IPS-20b (cell line): ENCODE measurements around the gene LRRC8B.

Experiments used
- H3K27ac ChIP-seq: one replicate; pipeline ENCODE4 v1.5.1; 2013; ENCODE audit warnings: low read length
- H3K27me3 ChIP-seq: 2 replicates; pipeline ENCODE4 v1.6.1; 2013; ENCODE audit warnings: mild to moderate bottlenecking, low read length, inconsistent platforms; ENCODE audit not compliant: insufficient read depth
- H3K36me3 ChIP-seq: 2 replicates; pipeline ENCODE4 v1.6.1; 2013; ENCODE audit warnings: low read depth, mild to moderate bottlenecking, inconsistent platforms, low read length, moderate library complexity; ENCODE audit not compliant: insufficient read depth
- H3K4me1 ChIP-seq: 2 replicates; pipeline ENCODE4 v1.6.1; 2013; ENCODE audit warnings: mild to moderate bottlenecking, control low read depth, inconsistent platforms, low read length, moderate library complexity; ENCODE audit not compliant: insufficient read depth
- H3K4me3 ChIP-seq: 2 replicates; pipeline ENCODE4 v1.5.1; 2013; ENCODE audit warnings: mild to moderate bottlenecking, low read length, inconsistent platforms
- H3K9ac ChIP-seq: 2 replicates; pipeline ENCODE4 v1.6.1; 2013; ENCODE audit warnings: low read depth, mild to moderate bottlenecking, inconsistent platforms, low read length, moderate library complexity
- H3K9me3 ChIP-seq: 2 replicates; pipeline ENCODE4 v1.6.1; 2013; ENCODE audit warnings: mild to moderate bottlenecking, low read depth, low read length, inconsistent platforms; ENCODE audit not compliant: insufficient read depth

LRRC8B gene

DNA sequence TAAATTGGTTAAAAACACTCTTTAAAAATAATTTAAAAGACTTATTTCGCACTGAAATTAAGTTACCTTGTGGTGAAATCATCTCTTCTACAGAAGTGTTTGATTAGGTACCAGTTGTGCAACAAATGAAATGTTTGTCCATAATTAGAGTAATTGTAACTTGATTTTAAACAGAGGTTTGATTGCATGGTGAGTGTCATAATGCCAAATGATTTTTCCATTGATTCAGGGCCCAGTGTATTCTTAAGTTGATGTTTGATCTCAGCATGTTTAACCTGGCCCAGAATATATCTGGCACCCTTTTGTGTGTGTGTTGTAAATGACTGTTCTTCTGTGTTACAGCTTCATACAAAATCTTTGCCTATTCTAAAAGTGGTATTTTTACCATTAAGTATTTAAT lies 28.5 kb downstream of the LRRC8B start:
- H3K9ac ChIP-seq, result no peak overlapping the region
- H3K4me1 ChIP-seq, result peaks cover 2% of the 10 kb centered on the region; the same call in 1 of the 2 replicates
- H3K9me3 ChIP-seq, result no peaks in the 10 kb centered on the region
- H3K36me3 ChIP-seq, result no peaks in the 10 kb centered on the region
- H3K4me3 ChIP-seq, result no peak overlapping the region
- no peaks in the 10 kb centered on the region for H3K27me3 ChIP-seq
- no peak overlapping the region for H3K27ac ChIP-seq

DNA sequence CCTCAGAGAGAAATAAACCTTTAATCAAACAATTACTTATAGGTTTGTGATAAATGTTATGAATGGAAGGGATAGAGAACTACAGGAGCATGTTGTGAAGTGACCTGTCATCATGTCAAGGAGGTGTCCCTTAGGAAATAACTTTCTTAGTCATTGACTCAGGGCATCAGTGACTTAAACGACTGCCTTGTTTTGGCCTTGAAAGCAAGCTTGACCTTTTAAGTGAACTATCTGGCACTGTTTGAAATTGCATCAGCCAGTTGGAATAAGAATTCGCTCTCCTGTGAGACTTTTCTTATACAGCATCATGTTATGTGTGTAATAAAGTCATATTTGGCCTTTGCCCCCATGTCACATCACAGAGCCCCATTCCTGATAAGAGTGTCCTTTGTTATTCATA lies 30.9 kb downstream of the LRRC8B start:
- H3K27me3 ChIP-seq, result no peaks in the 10 kb centered on the region
- peaks cover 6% of the 10 kb centered on the region for H3K36me3 ChIP-seq
- no peak overlapping the region for H3K27ac ChIP-seq
- no peaks in the 10 kb centered on the region for H3K9me3 ChIP-seq
- peaks cover 2% of the 10 kb centered on the region; the same call in 1 of the 2 replicates for H3K4me1 ChIP-seq
- H3K4me3 ChIP-seq, result no peak overlapping the region
- H3K9ac ChIP-seq, result no peak overlapping the region

- no peaks in the 10 kb centered on the region for H3K27me3 ChIP-seq
- peaks cover 6% of the 10 kb centered on the region for H3K36me3 ChIP-seq
- H3K4me1 ChIP-seq, result peaks cover 2% of the 10 kb centered on the region; the same call in 1 of the 2 replicates
- no peak overlapping the region for H3K9ac ChIP-seq
- H3K27ac ChIP-seq, result no peak overlapping the region
- no peak overlapping the region for H3K4me3 ChIP-seq
- H3K9me3 ChIP-seq, result no peaks in the 10 kb centered on the region
Measured at GRCh38 chr1:89556726-89557444, 32.3 kb downstream of the LRRC8B start.

GRCh38 chr1:89557445-89557825 lies 32.8 kb downstream of the LRRC8B start:
- no peak overlapping the region for H3K9ac ChIP-seq
- H3K36me3 ChIP-seq, result peaks cover 6% of the 10 kb centered on the region
- no peaks in the 10 kb centered on the region for H3K27me3 ChIP-seq
- H3K27ac ChIP-seq, result no peak overlapping the region
- peaks cover 2% of the 10 kb centered on the region; the same call in 1 of the 2 replicates for H3K4me1 ChIP-seq
- no peak overlapping the region for H3K4me3 ChIP-seq
- H3K9me3 ChIP-seq, result no peaks in the 10 kb centered on the region

GRCh38 chr1:89557956-89558355 lies 33.3 kb downstream of the LRRC8B start:
- no peak overlapping the region for H3K27ac ChIP-seq
- peaks cover 6% of the 10 kb centered on the region for H3K36me3 ChIP-seq
- no peak overlapping the region for H3K9ac ChIP-seq

DNA sequence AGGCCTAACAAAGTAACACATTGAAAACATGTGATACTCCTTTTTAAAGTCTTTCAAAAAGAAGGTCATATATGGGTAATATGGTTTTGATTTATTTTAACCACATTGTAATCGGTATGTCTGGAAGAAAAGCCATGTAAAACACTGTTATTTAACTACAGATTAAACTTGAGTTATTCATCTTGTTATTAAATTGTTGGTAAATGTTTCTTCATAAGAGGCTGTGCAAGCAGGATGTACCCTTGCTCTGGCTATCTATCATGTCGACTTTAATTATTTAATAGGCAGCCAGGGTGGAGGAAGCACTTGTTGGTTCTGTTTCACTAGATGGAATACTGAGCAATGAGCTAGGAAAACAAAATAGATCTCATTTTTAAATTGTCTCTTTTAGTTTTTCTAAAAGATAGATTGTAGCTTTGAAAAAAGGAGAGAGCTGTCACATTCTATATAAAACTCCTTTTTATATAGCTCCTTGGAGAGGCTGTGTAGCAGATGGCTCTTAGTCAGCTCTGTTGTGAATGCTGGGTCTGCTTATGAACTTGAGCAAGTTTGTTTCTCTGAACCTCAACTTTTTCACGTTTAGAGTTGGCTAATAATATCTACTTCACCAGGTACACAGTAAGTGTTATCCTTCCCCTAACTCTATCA lies 39.5 kb downstream of the LRRC8B start:
- Histone ChIP-seq H3K9me3 (no peaks in the 10 kb centered on the region), H3K9ac (no peak overlapping the region), H3K27me3 (no peaks in the 10 kb centered on the region), H3K36me3 (peaks cover under 1% of the 10 kb centered on the region), H3K4me3 (no peak overlapping the region), H3K4me1 (peaks cover 34% of the 10 kb centered on the region), H3K27ac (no peak overlapping the region)

More at GRCh38 chr1:89557956-89558355, 33.3 kb downstream of the LRRC8B start:
- H3K4me3 ChIP-seq, result no peak overlapping the region
- H3K27me3 ChIP-seq, result no peaks in the 10 kb centered on the region
- no peaks in the 10 kb centered on the region for H3K9me3 ChIP-seq
- peaks cover 2% of the 10 kb centered on the region; the same call in 1 of the 2 replicates for H3K4me1 ChIP-seq

DNA sequence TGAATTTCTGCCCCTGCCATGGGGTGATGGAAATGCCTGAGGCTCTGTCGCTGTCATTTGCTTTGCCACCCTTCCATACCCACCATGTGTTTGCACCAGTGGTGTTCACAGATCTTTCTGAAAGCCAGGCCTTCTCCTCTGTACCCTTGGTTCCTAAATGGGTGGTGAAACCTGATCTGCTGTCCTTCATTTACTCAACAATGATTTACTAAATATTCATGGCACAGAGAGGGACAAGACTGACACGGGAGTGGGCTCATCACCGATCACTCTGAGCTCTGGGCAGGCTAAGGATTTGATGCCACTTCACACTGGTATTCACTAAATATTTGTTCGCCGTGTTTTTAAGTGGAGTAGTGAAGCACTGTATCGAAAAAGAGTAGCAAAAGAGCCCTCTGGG lies 40.9 kb downstream of the LRRC8B start:
- H3K36me3 ChIP-seq, result peaks cover 10% of the 10 kb centered on the region; the same call in 1 of the 2 replicates
- no peak overlapping the region for H3K27ac ChIP-seq

GRCh38 chr1:89566761-89567174 lies 42.1 kb downstream of the LRRC8B start:
- Histone ChIP-seq H3K9me3 (no peaks in the 10 kb centered on the region; the same call in 1 of the 2 replicates), H3K27ac (no peak overlapping the region), H3K36me3 (peaks cover 10% of the 10 kb centered on the region; the same call in 1 of the 2 replicates), H3K9ac (0 out of 2 replicates have a peak overlapping the region, but pooled peaks have one; percentile 2), H3K4me1 (peaks cover 34% of the 10 kb centered on the region), H3K27me3 (no peaks in the 10 kb centered on the region), H3K4me3 (no peak overlapping the region)

More for the DNA sequence above, 40.9 kb downstream of the LRRC8B start:
- peaks cover 34% of the 10 kb centered on the region for H3K4me1 ChIP-seq
- H3K4me3 ChIP-seq, result peak overlapping the region; percentile 9; the same call in 1 of the 2 replicates
- no peaks in the 10 kb centered on the region; the same call in 1 of the 2 replicates for H3K9me3 ChIP-seq
- H3K27me3 ChIP-seq, result no peaks in the 10 kb centered on the region
- H3K9ac ChIP-seq, result no peak overlapping the region

- Histone ChIP-seq H3K27me3 (no peaks in the 10 kb centered on the region), H3K4me1 (peaks cover 34% of the 10 kb centered on the region), H3K36me3 (peaks cover 14% of the 10 kb centered on the region; the same call in 1 of the 2 replicates), H3K4me3 (no peak overlapping the region), H3K9me3 (no peaks in the 10 kb centered on the region; the same call in 1 of the 2 replicates), H3K27ac (no peak overlapping the region), H3K9ac (no peak overlapping the region)
Measured at GRCh38 chr1:89567797-89568196, 43.2 kb downstream of the LRRC8B start.

GRCh38 chr1:89573410-89573809 lies 48.8 kb downstream of the LRRC8B start:
- Histone ChIP-seq H3K4me1 (no peaks in the 10 kb centered on the region), H3K4me3 (no peak overlapping the region), H3K9ac (no peak overlapping the region)

GRCh38 chr1:89574621-89575020 lies 50.0 kb downstream of the LRRC8B start:
- no peak overlapping the region for H3K27ac ChIP-seq
- H3K4me3 ChIP-seq, result no peak overlapping the region
- H3K9ac ChIP-seq, result no peak overlapping the region
- H3K9me3 ChIP-seq, result no peaks in the 10 kb centered on the region; the same call in 1 of the 2 replicates
- H3K36me3 ChIP-seq, result peaks cover 23% of the 10 kb centered on the region
- no peaks in the 10 kb centered on the region for H3K4me1 ChIP-seq
- H3K27me3 ChIP-seq, result no peaks in the 10 kb centered on the region

More at GRCh38 chr1:89573410-89573809, 48.8 kb downstream of the LRRC8B start:
- Histone ChIP-seq H3K36me3 (peaks cover 25% of the 10 kb centered on the region), H3K27ac (no peak overlapping the region), H3K9me3 (no peaks in the 10 kb centered on the region; the same call in 1 of the 2 replicates), H3K27me3 (no peaks in the 10 kb centered on the region)
